Epithelial cell of esophagus (primary cell): ENCODE data around the gene LRTM2.

Experiments used
- DNase-seq: peaks from one replicate; pipeline ENCODE4 v3.0.0; 2010; ENCODE audit warnings: low read depth
- H3K4me3 ChIP-seq: 2 replicates; pipeline ENCODE4 v1.5.1; 2011; ENCODE audit warnings: mild to moderate bottlenecking, low read length, control low read depth
- TF ChIP-seq, protein P1 (sequence below): IDR thresholded peaks from 2 replicates; pipeline ENCODE4 v1.5.1; 2011; ENCODE audit warnings: low read depth, mild to moderate bottlenecking, low read length, control low read depth, inconsistent platforms; ENCODE audit not compliant: insufficient read depth; ENCODE audit errors: missing control alignments

Gene LRTM2

DNA sequence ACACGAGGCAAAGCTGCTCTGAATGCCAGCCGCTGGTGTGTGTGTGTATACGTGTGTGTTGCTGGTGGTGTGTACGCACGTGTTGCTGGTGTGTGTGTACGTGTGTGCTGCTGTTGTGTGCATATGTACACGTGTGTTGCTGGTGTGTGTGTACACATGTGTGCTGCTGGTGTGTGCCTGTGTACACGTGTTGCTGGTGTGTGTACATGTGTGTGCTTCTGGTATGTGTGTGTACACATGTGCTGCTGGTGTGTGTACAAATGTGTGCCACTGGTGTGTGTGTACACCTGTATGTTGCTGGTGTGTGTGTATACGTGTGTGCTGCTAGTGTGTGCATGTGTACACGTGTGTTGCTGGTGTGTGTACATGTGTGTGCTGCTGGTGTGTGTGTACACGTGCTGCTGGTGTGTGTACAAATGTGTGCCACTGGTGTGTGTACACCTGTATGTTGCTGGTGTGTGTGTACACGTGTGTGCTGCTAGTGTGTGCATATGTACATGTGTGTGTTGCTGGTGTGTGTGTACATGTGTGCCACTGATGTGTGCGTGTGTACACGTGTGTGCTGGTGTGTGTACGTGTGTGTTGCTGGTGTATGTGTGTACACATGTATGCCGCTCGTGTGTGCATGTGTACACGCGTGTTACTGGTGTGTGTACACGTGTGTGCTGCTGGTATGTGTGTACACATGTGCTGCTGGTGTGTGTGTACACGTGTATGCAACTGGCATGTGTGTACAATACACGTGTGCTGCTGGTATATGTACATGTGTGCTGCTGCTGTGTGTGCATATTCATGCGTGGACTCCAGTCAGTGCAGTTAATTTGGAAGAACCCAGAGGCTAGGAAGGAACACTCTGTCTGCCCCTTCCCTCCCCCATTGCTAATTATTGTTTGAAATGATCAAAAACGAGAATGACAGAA lies 50.9 kb downstream of the LRTM2 start:
- DNase-seq: no peak
- TF ChIP-seq, protein P1, sequence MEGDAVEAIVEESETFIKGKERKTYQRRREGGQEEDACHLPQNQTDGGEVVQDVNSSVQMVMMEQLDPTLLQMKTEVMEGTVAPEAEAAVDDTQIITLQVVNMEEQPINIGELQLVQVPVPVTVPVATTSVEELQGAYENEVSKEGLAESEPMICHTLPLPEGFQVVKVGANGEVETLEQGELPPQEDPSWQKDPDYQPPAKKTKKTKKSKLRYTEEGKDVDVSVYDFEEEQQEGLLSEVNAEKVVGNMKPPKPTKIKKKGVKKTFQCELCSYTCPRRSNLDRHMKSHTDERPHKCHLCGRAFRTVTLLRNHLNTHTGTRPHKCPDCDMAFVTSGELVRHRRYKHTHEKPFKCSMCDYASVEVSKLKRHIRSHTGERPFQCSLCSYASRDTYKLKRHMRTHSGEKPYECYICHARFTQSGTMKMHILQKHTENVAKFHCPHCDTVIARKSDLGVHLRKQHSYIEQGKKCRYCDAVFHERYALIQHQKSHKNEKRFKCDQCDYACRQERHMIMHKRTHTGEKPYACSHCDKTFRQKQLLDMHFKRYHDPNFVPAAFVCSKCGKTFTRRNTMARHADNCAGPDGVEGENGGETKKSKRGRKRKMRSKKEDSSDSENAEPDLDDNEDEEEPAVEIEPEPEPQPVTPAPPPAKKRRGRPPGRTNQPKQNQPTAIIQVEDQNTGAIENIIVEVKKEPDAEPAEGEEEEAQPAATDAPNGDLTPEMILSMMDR: no peak
- no peak overlapping the region for H3K4me3 ChIP-seq

DNA sequence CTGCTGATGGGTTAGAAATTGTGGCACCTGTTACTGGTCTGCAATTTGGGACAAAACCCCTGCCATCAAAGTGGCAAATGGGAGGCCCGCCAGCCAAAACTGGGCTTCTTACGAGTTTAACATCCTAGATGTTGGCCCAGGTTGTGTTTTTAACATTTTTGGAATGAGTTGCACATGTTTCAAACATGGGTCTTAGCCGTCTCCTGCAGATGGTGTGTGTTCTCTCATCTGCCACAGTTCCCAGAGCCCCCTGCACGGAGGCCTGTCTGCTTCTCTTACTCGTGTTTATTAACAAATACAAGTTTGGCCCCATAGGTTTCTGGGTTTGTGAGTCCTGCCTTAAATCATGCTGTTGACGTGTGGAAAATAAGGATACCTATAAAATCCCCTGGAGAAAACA lies 51.6 kb downstream of the LRTM2 start:
- no peak for DNase-seq
- H3K4me3 ChIP-seq: no peak overlapping the region
- TF ChIP-seq, protein P1: no peak

DNA sequence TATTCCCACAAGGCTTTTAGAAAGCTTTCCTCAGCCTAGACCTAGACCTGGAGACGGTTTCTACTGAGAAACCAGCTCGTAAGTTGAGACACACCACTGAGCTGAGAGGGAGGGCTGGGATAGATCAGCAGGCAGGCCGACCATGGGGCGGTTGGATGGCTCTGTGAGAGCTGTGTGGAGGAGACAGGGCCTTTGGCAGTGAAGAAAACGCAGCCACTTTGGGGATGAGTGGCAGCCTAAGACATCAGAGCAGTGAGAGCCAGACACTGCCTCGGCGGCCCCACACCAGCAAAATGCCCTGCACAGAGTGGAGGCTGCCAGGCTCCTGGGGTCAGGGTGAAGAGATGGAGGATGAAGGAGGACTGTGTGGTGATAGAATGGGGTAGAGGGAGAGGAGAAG lies 52.1 kb downstream of the LRTM2 start:
- no peak overlapping the region for H3K4me3 ChIP-seq
- TF ChIP-seq, protein P1: no peak
- no peak for DNase-seq

DNA sequence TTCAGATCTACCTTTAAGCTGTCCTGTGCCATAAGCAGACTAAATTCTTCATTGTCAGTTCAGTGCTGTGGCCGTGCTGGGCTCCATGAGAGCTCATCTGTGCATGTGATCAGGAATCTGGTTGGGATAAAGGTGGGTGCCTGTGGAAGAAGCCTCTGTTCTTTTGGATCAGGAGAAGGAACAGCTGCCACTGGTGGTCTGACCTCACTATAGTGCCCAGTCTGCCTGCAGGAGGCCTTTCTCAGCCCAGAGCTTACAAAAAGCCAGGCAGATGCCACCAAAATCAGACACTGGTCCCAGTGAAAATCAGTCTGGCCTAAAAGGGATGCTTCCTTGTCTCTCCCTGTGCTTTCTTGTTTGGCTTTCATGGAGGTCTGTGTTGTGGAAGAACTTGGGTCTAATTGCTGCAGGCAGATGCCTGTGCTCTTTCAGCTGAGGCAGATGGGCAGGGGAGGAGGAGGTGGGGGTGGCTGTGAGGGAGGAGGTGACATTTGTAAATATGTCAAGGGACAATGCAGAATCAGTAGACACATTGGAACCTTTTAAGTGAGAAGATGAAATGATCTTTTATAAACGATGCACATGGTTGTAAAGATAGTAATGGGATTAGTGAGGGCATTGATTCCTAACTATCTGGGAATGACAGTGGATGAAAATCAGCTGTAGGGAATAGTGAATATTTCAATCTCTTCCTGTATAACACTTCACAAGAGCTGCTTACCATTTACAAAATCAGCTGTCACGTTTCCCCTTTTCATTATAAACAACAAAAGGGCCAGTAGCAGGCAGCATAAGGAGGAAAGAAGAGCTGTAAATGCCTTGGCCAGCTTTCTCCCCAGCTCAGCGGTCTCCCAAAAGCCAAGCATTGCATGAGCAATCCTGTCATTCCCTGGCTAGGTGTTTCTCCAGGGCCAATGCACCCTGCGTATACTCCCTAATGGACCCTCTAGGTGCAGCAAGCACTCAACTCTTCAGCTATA lies 53.5 kb downstream of the LRTM2 start:
- H3K4me3 ChIP-seq: no peak overlapping the region
- DNase-seq: no peak
- TF ChIP-seq, protein P1: no peak

DNA sequence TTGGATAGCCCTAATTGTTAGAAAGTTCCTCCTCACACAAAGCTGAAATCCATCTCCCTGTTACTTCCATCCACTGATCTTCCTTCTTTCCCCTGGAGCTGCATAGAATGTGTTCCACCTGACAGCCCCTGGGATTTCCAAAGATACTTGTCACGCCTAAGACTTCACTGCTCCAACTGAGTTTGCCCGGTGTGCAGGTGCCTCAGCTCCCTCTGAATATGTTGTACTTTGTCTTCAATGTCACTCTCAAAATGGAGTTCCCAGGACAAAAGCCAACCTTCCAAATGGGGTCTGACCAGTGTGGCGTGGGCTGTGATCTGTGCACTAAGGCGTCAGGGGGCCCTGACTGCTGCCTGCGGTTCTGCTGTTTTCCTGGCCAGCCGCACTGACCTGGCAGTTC lies 55.2 kb downstream of the LRTM2 start:
- TF ChIP-seq, protein P1: no peak
- H3K4me3 ChIP-seq: no peak overlapping the region
- DNase-seq: no peak

DNA sequence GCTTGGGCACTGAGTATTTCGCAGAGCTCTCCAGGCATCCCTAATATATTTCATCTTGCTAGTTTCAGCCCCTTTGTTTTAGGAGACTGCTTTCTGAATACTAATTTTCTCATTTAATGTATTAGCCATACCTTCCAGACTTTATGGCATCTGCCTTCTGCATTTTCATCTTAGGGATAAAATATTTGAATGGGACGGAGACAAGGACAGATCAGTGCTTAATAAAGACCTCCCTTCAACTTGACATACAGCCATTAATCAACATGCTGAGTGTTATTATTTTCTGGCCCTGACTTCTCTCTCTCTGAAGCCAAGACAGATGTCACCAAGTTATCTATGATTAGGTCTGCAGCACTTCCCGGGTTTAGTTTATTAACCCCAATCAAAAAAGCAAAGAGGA lies 55.7 kb downstream of the LRTM2 start:
- DNase-seq: no peak
- TF ChIP-seq, protein P1: no peak

More for the DNA sequence above, 55.7 kb downstream of the LRTM2 start:
- H3K4me3 ChIP-seq: no peak overlapping the region
